Neural progenitor cell (in vitro differentiated cells): Measurements from ENCODE around the gene ACTL7A. TPM values are rescaled to one million over a fixed set of nuclear protein-coding genes. Genes with fewer than 3 reads are reported as not detected.
A peak's percentile ranks its signal among the peaks of the same experiment; 100 is the strongest.
"Not testable (repeated sequence)": the region's sequence is repeated elsewhere in the genome, so short reads cannot be mapped to it uniquely, and the experiment has no call there.

Experiments used
- DNase-seq: peaks from one replicate; pipeline ENCODE4 v3.0.0-alpha.2; 2016; ENCODE audit warnings: low spot score
- H2AFZ ChIP-seq: fragments of 200-600 bp; sonication (generic); replicated peaks from 2 replicates; pipeline ENCODE4 v1.6.1; 2016; ENCODE audit warnings: antibody characterized with exemption
- H3F3A ChIP-seq: fragments of 200-600 bp; sonication (generic); 2 replicates; pipeline ENCODE4 v1.6.1; 2016; ENCODE audit warnings: antibody characterized with exemption, low read depth
- H3K27ac ChIP-seq: fragments of 200-600 bp; sonication (generic); 2 replicates; pipeline ENCODE4 v1.5.1; 2016; ENCODE audit warnings: mild to moderate bottlenecking
- H3K27me3 ChIP-seq: fragments of 200-600 bp; sonication (generic); 2 replicates; pipeline ENCODE4 v1.6.1; 2016; ENCODE audit warnings: mild to moderate bottlenecking, moderate library complexity
- H3K36me3 ChIP-seq: fragments of 200-600 bp; sonication (generic); 2 replicates; pipeline ENCODE4 v1.5.1; 2016
- H3K4me1 ChIP-seq: fragments of 200-600 bp; sonication (generic); 2 replicates; pipeline ENCODE4 v1.6.1; 2016; ENCODE audit warnings: mixed run types
- H3K4me2 ChIP-seq: fragments of 200-600 bp; sonication (generic); 2 replicates; pipeline ENCODE4 v1.6.1; 2016
- H3K4me3 ChIP-seq: fragments of 200-600 bp; sonication (generic); 2 replicates; pipeline ENCODE4 v1.5.1; 2016
- H3K79me2 ChIP-seq: fragments of 200-600 bp; sonication (generic); 2 replicates; pipeline ENCODE4 v1.6.1; 2016; ENCODE audit warnings: low read depth
- H3K9ac ChIP-seq: fragments of 200-600 bp; sonication (generic); 2 replicates; pipeline ENCODE4 v1.6.1; 2016
- H3K9me3 ChIP-seq: fragments of 200-600 bp; sonication (generic); 2 replicates; pipeline ENCODE4 v1.5.1; 2016; ENCODE audit warnings: low read depth
- H4K20me1 ChIP-seq: fragments of 200-600 bp; sonication (generic); 2 replicates; pipeline ENCODE4 v1.6.1; 2016; ENCODE audit warnings: low read depth
- H3K27ac Mint-ChIP-seq: 3 replicates; pipeline ENCODE4 v1.8.0; 2021; ENCODE audit warnings: mixed read lengths
- H3K27me3 Mint-ChIP-seq: 2 replicates; pipeline ENCODE4 v1.8.0; 2022; ENCODE audit warnings: low read depth, mild to moderate bottlenecking, inconsistent platforms, moderate library complexity, mixed read lengths; ENCODE audit not compliant: insufficient read depth
- H3K36me3 Mint-ChIP-seq: 3 replicates; pipeline ENCODE4 v1.8.0; 2021; ENCODE audit warnings: mixed read lengths
- H3K4me1 Mint-ChIP-seq: 3 replicates; pipeline ENCODE4 v1.8.0; 2021; ENCODE audit warnings: mixed read lengths
- H3K4me3 Mint-ChIP-seq: 3 replicates; pipeline ENCODE4 v1.8.0; 2021; ENCODE audit warnings: mild to moderate bottlenecking, moderate library complexity, mixed read lengths
- H3K9me3 Mint-ChIP-seq: 3 replicates; pipeline ENCODE4 v1.8.0; 2020; ENCODE audit warnings: mixed read lengths
- EZH2 ChIP-seq: fragments of 200-600 bp; sonication (generic); IDR thresholded peaks from 2 replicates; pipeline ENCODE4 v1.6.1; 2017; ENCODE audit warnings: antibody characterized with exemption, mild to moderate bottlenecking, moderate library complexity
- EZH2phosphoT487 ChIP-seq: fragments of 200-600 bp; sonication (generic); IDR thresholded peaks from 2 replicates; pipeline ENCODE4 v1.6.1; 2017; ENCODE audit warnings: antibody characterized with exemption
- total RNA-seq: library from RNA; depleted of rRNA; stranded (reverse); fragments of >200 nt; gene quantifications from 2 replicates; pipeline ENCODE4 v1.2.3, GENCODE V29; 2015; ENCODE audit warnings: low replicate concordance
- TF ChIP-seq, protein P1 (sequence below): fragments of 200-600 bp; sonication (generic); IDR thresholded peaks from 2 replicates; pipeline ENCODE4 v1.5.1; 2017; ENCODE audit warnings: antibody characterized with exemption, mild to moderate bottlenecking

Gene ACTL7A
- total RNA-seq, 1 donor from 2014 or later = not detected

DNA sequence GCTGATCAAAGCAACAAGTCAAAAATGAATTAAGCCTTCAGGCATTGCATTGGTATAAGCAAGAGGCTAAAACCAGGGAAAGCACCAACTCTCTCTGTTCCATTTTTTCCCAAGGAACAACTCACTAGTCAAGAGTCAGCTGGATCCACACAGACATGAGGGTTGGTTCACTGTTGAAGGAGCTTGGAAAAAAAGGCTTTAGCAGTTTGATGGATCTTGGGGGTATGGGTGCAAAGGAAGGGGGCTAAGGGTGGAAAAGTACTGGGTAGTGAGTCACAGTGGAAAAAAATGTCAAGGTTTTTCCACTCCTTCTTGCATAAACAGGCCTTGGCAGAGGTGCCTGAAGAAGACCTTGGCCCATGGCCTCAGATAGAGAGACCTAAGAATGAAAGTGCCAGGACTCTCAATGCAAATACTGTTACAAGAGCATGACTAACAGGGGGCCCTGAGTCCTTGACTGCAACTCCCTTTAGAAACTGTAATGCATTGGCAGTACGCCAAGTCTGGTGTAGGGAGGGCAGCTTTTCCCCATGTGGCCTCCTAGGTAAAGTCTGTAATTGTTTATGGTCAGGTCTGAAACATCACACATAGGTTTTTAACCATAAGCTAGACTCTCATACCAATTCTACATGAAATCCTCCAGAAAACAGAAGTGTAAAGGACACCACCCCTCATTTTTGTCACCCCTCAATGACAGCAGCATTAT, 23.7 kb downstream of the ACTL7A start:
- Histone ChIP-seq H3K4me3 (no peak overlapping the region), H3K4me2 (no peak overlapping the region), H3K79me2 (no peaks in the 10 kb centered on the region), H4K20me1 (no peaks in the 10 kb centered on the region), H3F3A (no peaks in the 10 kb centered on the region), H3K9ac (no peak overlapping the region), H3K27ac (no peak overlapping the region), H3K4me1 (no peaks in the 10 kb centered on the region), H3K36me3 (no peaks in the 10 kb centered on the region), H2AFZ (no peak overlapping the region), H3K9me3 (no peaks in the 10 kb centered on the region), H3K27me3 (no peaks in the 10 kb centered on the region)
- H3K4me1 Mint-ChIP-seq = no peaks in the 10 kb centered on the region
- H3K4me3 Mint-ChIP-seq = no peak overlapping the region
- no peak for DNase-seq
- H3K9me3 Mint-ChIP-seq = no peaks in the 10 kb centered on the region
- H3K27me3 Mint-ChIP-seq = no peaks in the 10 kb centered on the region
- H3K27ac Mint-ChIP-seq = no peak overlapping the region
- no peak for TF ChIP-seq EZH2
- TF ChIP-seq EZH2phosphoT487 = no peak
- H3K36me3 Mint-ChIP-seq = peaks cover 27% of the 10 kb centered on the region

DNA sequence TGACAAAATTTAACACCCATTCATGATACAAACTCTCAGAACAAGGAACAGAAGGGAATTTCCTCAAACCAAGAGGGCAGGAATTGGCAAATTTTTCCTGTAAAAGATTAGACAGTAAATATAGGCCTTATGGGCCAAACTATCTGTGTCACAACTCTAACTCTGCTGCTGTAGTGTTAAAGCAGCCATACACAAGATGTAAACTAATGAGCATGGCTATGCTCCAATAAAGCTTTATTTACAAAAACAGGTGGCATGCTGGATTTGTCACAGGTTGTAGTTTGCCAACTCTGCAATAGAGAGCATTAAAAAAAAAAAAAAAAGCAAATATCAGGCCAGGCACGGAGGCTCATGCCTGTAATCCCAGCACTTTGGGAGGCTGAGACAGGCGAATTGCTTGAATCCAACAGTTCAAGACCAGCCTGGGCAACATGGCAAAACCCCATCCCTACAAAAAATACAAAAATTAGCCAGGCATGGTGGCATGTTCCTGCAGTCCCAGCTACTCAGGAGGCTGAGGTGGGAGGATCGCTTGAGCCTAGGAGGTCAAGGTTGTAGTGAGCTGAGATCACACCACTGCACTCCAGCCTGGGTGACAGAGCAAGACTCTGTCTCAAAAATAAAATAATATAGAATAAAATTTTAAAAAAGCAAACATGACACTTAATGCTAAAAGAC, 24.7 kb downstream of the ACTL7A start:
- not testable (repeated sequence) for H3K4me3 ChIP-seq, H3K27ac ChIP-seq, H3K27ac Mint-ChIP-seq, H3K4me1 Mint-ChIP-seq, H3K36me3 ChIP-seq, H3K4me3 Mint-ChIP-seq, H3K4me2 ChIP-seq, H4K20me1 ChIP-seq, H3K9me3 ChIP-seq, H3K4me1 ChIP-seq, DNase-seq, H2AFZ ChIP-seq, H3K9me3 Mint-ChIP-seq, H3K79me2 ChIP-seq, H3K27me3 Mint-ChIP-seq, H3K9ac ChIP-seq, H3F3A ChIP-seq, H3K27me3 ChIP-seq
- H3K36me3 Mint-ChIP-seq = peaks cover 35% of the 10 kb centered on the region

DNA sequence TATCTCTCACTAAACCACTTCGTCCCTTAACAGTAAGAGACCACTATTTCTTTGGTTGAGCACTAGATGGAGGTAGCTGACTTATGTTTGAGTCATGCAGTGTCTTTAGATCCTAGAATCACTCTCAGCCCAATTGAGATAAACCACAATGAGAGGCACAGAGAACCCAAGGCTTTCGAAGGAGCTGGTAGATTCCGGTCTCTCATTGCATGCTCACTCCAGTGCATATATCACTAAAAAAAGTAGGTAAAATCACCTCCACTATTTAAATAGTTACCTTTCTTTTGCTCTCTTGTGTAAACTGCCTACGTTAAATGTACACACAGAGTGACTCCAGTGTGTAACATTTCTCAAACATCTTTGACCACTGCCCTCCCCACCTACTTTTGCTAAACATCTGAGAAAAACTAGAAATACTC, 27.6 kb downstream of the ACTL7A start:
- Histone ChIP-seq H3K4me3 (no peak overlapping the region), H3K4me1 (no peaks in the 10 kb centered on the region), H2AFZ (no peak overlapping the region), H3K36me3 (no peaks in the 10 kb centered on the region), H3K79me2 (no peaks in the 10 kb centered on the region), H3K4me2 (no peak overlapping the region), H3K9me3 (no peaks in the 10 kb centered on the region), H4K20me1 (no peaks in the 10 kb centered on the region), H3F3A (no peaks in the 10 kb centered on the region), H3K27me3 (no peaks in the 10 kb centered on the region), H3K9ac (no peak overlapping the region), H3K27ac (no peak overlapping the region)
- H3K27me3 Mint-ChIP-seq = no peaks in the 10 kb centered on the region
- H3K4me3 Mint-ChIP-seq = no peak overlapping the region
- H3K9me3 Mint-ChIP-seq = no peaks in the 10 kb centered on the region
- no peak overlapping the region for H3K27ac Mint-ChIP-seq
- no peak for TF ChIP-seq EZH2phosphoT487
- TF ChIP-seq, protein P1, sequence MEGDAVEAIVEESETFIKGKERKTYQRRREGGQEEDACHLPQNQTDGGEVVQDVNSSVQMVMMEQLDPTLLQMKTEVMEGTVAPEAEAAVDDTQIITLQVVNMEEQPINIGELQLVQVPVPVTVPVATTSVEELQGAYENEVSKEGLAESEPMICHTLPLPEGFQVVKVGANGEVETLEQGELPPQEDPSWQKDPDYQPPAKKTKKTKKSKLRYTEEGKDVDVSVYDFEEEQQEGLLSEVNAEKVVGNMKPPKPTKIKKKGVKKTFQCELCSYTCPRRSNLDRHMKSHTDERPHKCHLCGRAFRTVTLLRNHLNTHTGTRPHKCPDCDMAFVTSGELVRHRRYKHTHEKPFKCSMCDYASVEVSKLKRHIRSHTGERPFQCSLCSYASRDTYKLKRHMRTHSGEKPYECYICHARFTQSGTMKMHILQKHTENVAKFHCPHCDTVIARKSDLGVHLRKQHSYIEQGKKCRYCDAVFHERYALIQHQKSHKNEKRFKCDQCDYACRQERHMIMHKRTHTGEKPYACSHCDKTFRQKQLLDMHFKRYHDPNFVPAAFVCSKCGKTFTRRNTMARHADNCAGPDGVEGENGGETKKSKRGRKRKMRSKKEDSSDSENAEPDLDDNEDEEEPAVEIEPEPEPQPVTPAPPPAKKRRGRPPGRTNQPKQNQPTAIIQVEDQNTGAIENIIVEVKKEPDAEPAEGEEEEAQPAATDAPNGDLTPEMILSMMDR = peak; percentile 30
- TF ChIP-seq EZH2 = no peak
- peaks cover 41% of the 10 kb centered on the region for H3K36me3 Mint-ChIP-seq
- no peaks in the 10 kb centered on the region for H3K4me1 Mint-ChIP-seq
- DNase-seq = peak; percentile 22

DNA sequence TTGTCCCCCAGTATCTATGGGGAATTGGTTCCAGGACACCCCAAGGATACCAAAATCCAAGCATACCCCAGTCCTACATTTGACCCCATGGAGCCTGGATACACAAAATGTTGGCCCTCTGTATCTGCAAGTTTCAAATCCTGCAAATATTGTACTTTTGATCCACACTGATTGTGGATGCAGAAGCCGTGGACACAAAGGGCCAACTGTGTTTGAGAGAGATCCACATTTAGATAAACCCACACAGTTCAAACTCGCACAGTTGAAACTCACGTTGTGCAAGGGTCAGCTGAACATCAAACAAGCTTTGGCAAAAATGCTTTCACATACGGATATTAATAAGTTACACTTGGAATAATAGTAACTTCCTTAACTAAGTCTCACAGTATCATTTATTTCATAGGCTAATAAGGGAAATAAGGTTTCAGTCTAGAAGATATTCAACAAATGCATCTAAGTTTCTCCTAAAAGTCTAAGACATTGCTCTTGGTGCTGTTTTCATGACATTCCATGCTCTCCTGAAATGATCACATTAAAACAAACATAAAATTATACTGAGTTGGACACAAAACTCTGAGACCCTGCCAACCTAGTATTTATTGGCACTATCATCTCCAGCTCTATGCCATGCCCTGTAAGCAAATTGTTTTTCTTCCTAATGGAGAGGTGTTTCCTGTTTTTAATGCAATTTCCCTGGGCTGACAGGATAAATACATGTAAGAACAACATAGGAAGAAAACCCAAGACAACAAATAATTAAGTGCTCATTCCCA, 32.3 kb downstream of the ACTL7A start:
- Mint-ChIP-seq H3K9me3 (no peaks in the 10 kb centered on the region), H3K27ac (no peak overlapping the region), H3K4me1 (no peaks in the 10 kb centered on the region), H3K27me3 (no peaks in the 10 kb centered on the region), H3K36me3 (peaks cover 46% of the 10 kb centered on the region), H3K4me3 (no peak overlapping the region)
- H3K79me2 ChIP-seq = no peaks in the 10 kb centered on the region
- H3K4me1 ChIP-seq = no peaks in the 10 kb centered on the region
- H3K27me3 ChIP-seq = no peaks in the 10 kb centered on the region
- H3F3A ChIP-seq = no peaks in the 10 kb centered on the region
- H3K36me3 ChIP-seq = peaks cover 9% of the 10 kb centered on the region
- H3K4me2 ChIP-seq = no peak overlapping the region
- TF ChIP-seq EZH2 (no peak), EZH2phosphoT487 (no peak)
- TF ChIP-seq, protein P1 = no peak
- no peak for DNase-seq
- H3K4me3 ChIP-seq = no peak overlapping the region
- H3K27ac ChIP-seq = no peak overlapping the region
- H2AFZ ChIP-seq = no peak overlapping the region
- H3K9me3 ChIP-seq = no peaks in the 10 kb centered on the region
- no peaks in the 10 kb centered on the region for H4K20me1 ChIP-seq
- H3K9ac ChIP-seq = no peak overlapping the region
